Measurements from ENCODE around the gene USP7.

DNA sequence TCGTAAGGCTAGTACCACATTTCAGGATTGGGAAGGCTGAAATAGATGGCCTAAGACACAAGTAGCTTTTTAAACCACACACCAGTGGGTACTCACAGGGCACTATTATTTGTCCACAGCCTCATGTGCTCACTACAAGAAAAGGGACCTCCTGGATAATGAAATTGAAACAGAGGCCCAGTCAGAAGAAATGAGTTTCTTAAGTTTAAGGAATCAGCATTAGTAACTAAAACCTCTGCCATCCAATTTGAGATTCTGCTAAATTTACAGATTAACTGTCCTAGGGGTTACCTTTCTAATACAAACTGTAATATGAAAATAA is 3.0 kb downstream of the USP7 start:
- no peak for TF ChIP-seq POLR2A (IDR thresholded peaks at IDR 0.05; ENCODE audit: low read length)
- no peak for TF ChIP-seq GATA1 (IDR thresholded peaks at IDR 0.05; ENCODE audit: low read depth, low read length)

Measured in erythroblast (primary cell).